Sigmoid colon (tissue), 7 donors: Measurements from ENCODE around the gene NLRP1. TPM values are rescaled to one million over a fixed set of nuclear protein-coding genes. Genes with fewer than 3 reads are reported as not detected.
A peak's percentile ranks its signal among the peaks of the same experiment; 100 is the strongest.

Experiments used
- DNase-seq: peaks from one replicate; pipeline ENCODE4 v3.0.0-alpha.2; 2019
- H3K27ac ChIP-seq, 4 donors: fragments of 200-600 bp; sonication (generic); one replicate each; pipeline ENCODE4 v1.5.1; 2016 to 2019; ENCODE audit warnings: mild to moderate bottlenecking in 1 of 4
- H3K27me3 ChIP-seq, 3 donors: fragments of 200-600 bp; sonication (generic); one replicate each; pipeline ENCODE4 v1.5.1; 2019; ENCODE audit warnings: mild to moderate bottlenecking in 1 of 3
- H3K36me3 ChIP-seq, 4 donors: fragments of 200-600 bp; sonication (generic); one replicate each; pipeline ENCODE4 v1.5.1; 2016 to 2019
- H3K4me1 ChIP-seq, 4 donors: fragments of 200-600 bp; sonication (generic); one replicate each; pipeline ENCODE4 v1.5.1; 2017 to 2019
- H3K4me3 ChIP-seq, 4 donors: fragments of 200-600 bp; sonication (generic); one replicate each; pipeline ENCODE4 v1.5.1; 2017 to 2019; ENCODE audit warnings: mild to moderate bottlenecking in 2 of 4, moderate library complexity in 1 of 4
- H3K9me3 ChIP-seq, 4 donors: fragments of 200-600 bp in 3 of 4; sonication (generic) in 3 of 4; one replicate each; pipeline versions ENCODE4 v1.5.1 to v1.6.1; 2013 to 2019
- CTCF ChIP-seq, 4 experiments: fragments of 450-650 bp in 3 of 4; fragments of 200-600 bp in 1 of 4; IDR thresholded peaks; one replicate each; pipeline ENCODE4 v1.5.1; 2016 to 2019; ENCODE audit warnings: antibody characterized with exemption in 4 of 4, mild to moderate bottlenecking in 3 of 4, moderate library complexity in 2 of 4
- EP300 ChIP-seq, 4 donors: sonication (generic); formaldehyde crosslinking; IDR thresholded peaks; one replicate each; pipeline ENCODE4 v1.6.1; 2017; ENCODE audit warnings: antibody characterized with exemption in 4 of 4
- POLR2A ChIP-seq, 2 donors: fragments of 450-650 bp; IDR thresholded peaks; one replicate each; pipeline ENCODE4 v1.6.1; 2016; ENCODE audit warnings: antibody characterized with exemption in 2 of 2, mild to moderate bottlenecking in 2 of 2, moderate library complexity in 2 of 2
- POLR2AphosphoS5 ChIP-seq, 4 donors: sonication (generic); formaldehyde crosslinking; IDR thresholded peaks; one replicate each; pipeline ENCODE4 v1.6.1; 2017; ENCODE audit warnings: antibody characterized with exemption in 4 of 4
- WGBS, 2 donors: extraction: QIAGEN DNeasy Blood & Tissue Kit; methylation state at CpG; one replicate each; pipeline ENCODE4 v1.1.7; 2013; 5-methylcytosine and 5-hydroxymethylcytosine counted together
- intact Hi-C: fragments of 100-400 bp; cut with DNase I; formaldehyde crosslinking; loops from one replicate; pipeline ENCODE4 v1.15.1; 2023
- polyA plus RNA-seq, 3 donors: library from polyadenylated mRNA; stranded (reverse); fragments of 200-250 nt; gene quantifications; one replicate each; pipeline ENCODE4 v1.2.3, GENCODE V29; 2013
- total RNA-seq, 4 donors: library from RNA; depleted of rRNA; stranded (reverse); fragments of >200 nt; gene quantifications; one replicate each; pipeline ENCODE4 v1.1.0, GENCODE V29; 2016
- donor health status: healthy with polysubstance abuse.
- donor health status: Bipolar disorder and iron deficiency.
- donor health status: healthy.

NLRP1 gene
- total and polyA plus RNA-seq, 7 donors: 1.8 to 70.3 (median 25.0) TPM

- peaks cover 0 to 10% (median 3%) of the 10 kb centered on the region in 4 donors for H3K36me3 ChIP-seq
- 92 to 100% methylated on average over 1 of the region's 1 CpG for WGBS, 2 donors
- H3K27ac ChIP-seq: no peak overlapping the region
- H3K4me3 ChIP-seq: no peak overlapping the region
- intact Hi-C loops: no loop called here
- peaks cover 0 to 15% (median 14%) of the 10 kb centered on the region in 4 donors for H3K4me1 ChIP-seq
- no peaks in the 10 kb centered on the region for H3K9me3 ChIP-seq
- no peak for DNase-seq
- no peaks in the 10 kb centered on the region for H3K27me3 ChIP-seq
- TF ChIP-seq POLR2A (IDR thresholded peaks at IDR 0.05) (no peak), EP300 (IDR thresholded peaks at IDR 0.05) (no peak), CTCF (IDR thresholded peaks at IDR 0.05) (no peak), POLR2AphosphoS5 (IDR thresholded peaks at IDR 0.05) (no peak)
These were observed 61.8 kb downstream of the NLRP1 start for GRCh38 chr17:5522476-5522875.

GRCh38 chr17:5516060-5516792 is 68.1 kb downstream of the NLRP1 start:
- intact Hi-C loops: no loop called here
- no peak for DNase-seq
- no peak overlapping the region for H3K4me3 ChIP-seq

GRCh38 chr17:5514976-5515375 is 69.3 kb downstream of the NLRP1 start:
- WGBS, 2 donors: 91 to 95% methylated on average over 10 of the region's 10 CpGs
- TF ChIP-seq POLR2A (IDR thresholded peaks at IDR 0.05) (no peak), EP300 (IDR thresholded peaks at IDR 0.05) (no peak)
- H3K4me1 ChIP-seq: peaks cover 0 to 10% (median 0%) of the 10 kb centered on the region in 4 donors
- peaks cover 0 to 18% (median 0%) of the 10 kb centered on the region in 4 donors for H3K36me3 ChIP-seq
- no peak overlapping the region for H3K4me3 ChIP-seq
- no peaks in the 10 kb centered on the region for H3K9me3 ChIP-seq
- intact Hi-C loops: no loop called here
- no peaks in the 10 kb centered on the region for H3K27me3 ChIP-seq
- no peak overlapping the region for H3K27ac ChIP-seq
- no peak for DNase-seq

More at GRCh38 chr17:5516060-5516792, 68.1 kb downstream of the NLRP1 start:
- peaks cover 0 to 10% (median 0%) of the 10 kb centered on the region in 4 donors for H3K4me1 ChIP-seq
- peak overlapping the region in 3 of 4 donors; percentile 40 to 68 (median 59) for H3K27ac ChIP-seq
- no peaks in the 10 kb centered on the region for H3K27me3 ChIP-seq
- 57 to 71% methylated on average over 5 of the region's 5 CpGs for WGBS, 2 donors
- H3K9me3 ChIP-seq: no peaks in the 10 kb centered on the region
- peaks cover 0 to 24% (median 1%) of the 10 kb centered on the region in 4 donors for H3K36me3 ChIP-seq
- TF ChIP-seq POLR2AphosphoS5 (IDR thresholded peaks at IDR 0.05) (peak in 1 of 4 donors; percentile 22), POLR2A (IDR thresholded peaks at IDR 0.05) (no peak)

- Histone ChIP-seq H3K27ac (no peak overlapping the region), H3K4me1 (peaks cover 0 to 10% (median 0%) of the 10 kb centered on the region in 4 donors), H3K36me3 (peaks cover 0 to 18% (median 0%) of the 10 kb centered on the region in 4 donors), H3K9me3 (no peaks in the 10 kb centered on the region), H3K4me3 (no peak overlapping the region), H3K27me3 (no peaks in the 10 kb centered on the region)
- intact Hi-C loops: no loop called here
- no peak for TF ChIP-seq POLR2AphosphoS5 (IDR thresholded peaks at IDR 0.05)
- TF ChIP-seq CTCF (IDR thresholded peaks at IDR 0.05): no peak
- TF ChIP-seq POLR2A (IDR thresholded peaks at IDR 0.05): no peak
- TF ChIP-seq EP300 (IDR thresholded peaks at IDR 0.05): no peak
- no peak for DNase-seq
- 61% methylated on average over 7 of the region's 7 CpGs for WGBS, 2 donors
These were observed 70.7 kb downstream of the NLRP1 start for GRCh38 chr17:5513628-5514027.

GRCh38 chr17:5511401-5512225 is 72.7 kb downstream of the NLRP1 start:
- Histone ChIP-seq H3K4me1 (peaks cover 0 to 10% (median 0%) of the 10 kb centered on the region in 4 donors), H3K9me3 (no peaks in the 10 kb centered on the region), H3K36me3 (peaks cover 0 to 18% (median 0%) of the 10 kb centered on the region in 4 donors), H3K27me3 (no peaks in the 10 kb centered on the region), H3K27ac (peak overlapping the region in 2 of 4 donors; percentile 69 to 73), H3K4me3 (peak overlapping the region in 2 of 4 donors; percentile 23 to 28)
- peak; percentile 70 for DNase-seq
- intact Hi-C loops: no loop called here
- TF ChIP-seq CTCF (IDR thresholded peaks at IDR 0.05): no peak
- TF ChIP-seq EP300 (IDR thresholded peaks at IDR 0.05): peak in 1 of 4 donors; percentile 49
- no peak for TF ChIP-seq POLR2A (IDR thresholded peaks at IDR 0.05)
- TF ChIP-seq POLR2AphosphoS5 (IDR thresholded peaks at IDR 0.05): peak in 2 of 4 donors; percentile 64 to 76
- WGBS, 2 donors: 69 to 73% methylated on average over 17 of the region's 17 CpGs
